Measurements from ENCODE around the gene FLNC.

Gene FLNC

GRCh38 chr7:128791121-128791971, 38.9 kb upstream of the FLNC start, which contains the start of gene CCDC136:
TSS of gene CCDC136 (plus strand) at chr7:128791968. CDS start at chr7:128792412, 444 bp downstream.
- Histone ChIP-seq H3K9ac (ENCODE audit: low read depth in 1 of 2, low read length in 2 of 2) (peak within 1 kb of the TSS; percentile 25 to 57), H3K27me3 (ENCODE audit: control insufficient read depth in 1 of 2, insufficient read depth in 2 of 2, low read length in 2 of 2) (peaks cover 0 to 5% of the 10 kb centered on the region in 2 donors), H3K36me3 (ENCODE audit: control insufficient read depth in 1 of 2, insufficient read depth in 2 of 2, low read length in 2 of 2) (no peaks in the 10 kb centered on the region), H3K4me1 (ENCODE audit: control insufficient read depth in 1 of 2, insufficient read depth in 2 of 2, low read length in 2 of 2) (peaks cover 7 to 10% of the 10 kb centered on the region in 2 donors), H3K4me3 (ENCODE audit: low read depth in 1 of 2, low read length in 2 of 2) (peak within 1 kb of the TSS; percentile 67 to 80), H3K27ac (ENCODE audit: low read depth, low read length) (no peak within 1 kb of the TSS), H3K9me3 (ENCODE audit: control insufficient read depth in 1 of 2, low read length in 2 of 2) (no peaks in the 10 kb centered on the region)

- H3K36me3 ChIP-seq (ENCODE audit: control insufficient read depth in 1 of 2, insufficient read depth in 2 of 2, low read length in 2 of 2): no peaks in the 10 kb centered on the region
- H3K27me3 ChIP-seq (ENCODE audit: control insufficient read depth in 1 of 2, insufficient read depth in 2 of 2, low read length in 2 of 2): peaks cover 0 to 5% of the 10 kb centered on the region in 2 donors
- H3K9ac ChIP-seq (ENCODE audit: low read depth in 1 of 2, low read length in 2 of 2): peak overlapping the region; percentile 25 to 38
- peak overlapping the region; percentile 67 to 80 for H3K4me3 ChIP-seq (ENCODE audit: low read depth in 1 of 2, low read length in 2 of 2)
- H3K27ac ChIP-seq (ENCODE audit: low read depth, low read length): no peak overlapping the region
- peaks cover 7 to 10% of the 10 kb centered on the region in 2 donors for H3K4me1 ChIP-seq (ENCODE audit: control insufficient read depth in 1 of 2, insufficient read depth in 2 of 2, low read length in 2 of 2)
- no peaks in the 10 kb centered on the region for H3K9me3 ChIP-seq (ENCODE audit: control insufficient read depth in 1 of 2, low read length in 2 of 2)
Measured at GRCh38 chr7:128791972-128792327, 38.3 kb upstream of the FLNC start.

- H3K9ac ChIP-seq (ENCODE audit: low read depth in 1 of 2, low read length in 2 of 2): no peak overlapping the region
- H3K4me3 ChIP-seq (ENCODE audit: low read depth in 1 of 2, low read length in 2 of 2): no peak overlapping the region
- H3K36me3 ChIP-seq (ENCODE audit: control insufficient read depth in 1 of 2, insufficient read depth in 2 of 2, low read length in 2 of 2): no peaks in the 10 kb centered on the region
- peaks cover 0 to 5% of the 10 kb centered on the region in 2 donors for H3K27me3 ChIP-seq (ENCODE audit: control insufficient read depth in 1 of 2, insufficient read depth in 2 of 2, low read length in 2 of 2)
- H3K27ac ChIP-seq (ENCODE audit: low read depth, low read length): no peak overlapping the region
- peaks cover 7 to 10% of the 10 kb centered on the region in 2 donors for H3K4me1 ChIP-seq (ENCODE audit: control insufficient read depth in 1 of 2, insufficient read depth in 2 of 2, low read length in 2 of 2)
- H3K9me3 ChIP-seq (ENCODE audit: control insufficient read depth in 1 of 2, low read length in 2 of 2): no peaks in the 10 kb centered on the region
Measured at GRCh38 chr7:128792471-128793180, 37.6 kb upstream of the FLNC start.

DNA sequence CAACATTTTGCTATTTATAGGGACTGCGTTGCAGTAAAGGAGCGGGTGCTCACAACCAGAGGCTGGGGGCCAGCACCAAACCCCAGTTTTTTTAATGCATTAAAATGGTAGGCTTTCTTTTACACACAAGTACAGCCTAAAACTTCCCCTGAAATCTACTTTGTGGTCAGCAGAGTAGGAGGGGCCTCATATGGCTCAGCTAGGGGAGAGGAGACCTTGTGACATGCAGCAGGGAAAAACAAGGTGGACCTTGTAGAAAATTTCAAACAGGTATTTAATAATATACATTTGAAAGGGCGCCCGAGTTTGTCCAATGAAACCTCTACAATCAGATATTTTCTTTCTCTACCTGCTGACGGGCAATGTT, 37.0 kb upstream of the FLNC start:
- Histone ChIP-seq H3K4me3 (ENCODE audit: low read depth in 1 of 2, low read length in 2 of 2) (no peak overlapping the region), H3K4me1 (ENCODE audit: control insufficient read depth in 1 of 2, insufficient read depth in 2 of 2, low read length in 2 of 2) (peaks cover 7 to 10% of the 10 kb centered on the region in 2 donors), H3K9ac (ENCODE audit: low read depth in 1 of 2, low read length in 2 of 2) (no peak overlapping the region), H3K36me3 (ENCODE audit: control insufficient read depth in 1 of 2, insufficient read depth in 2 of 2, low read length in 2 of 2) (no peaks in the 10 kb centered on the region), H3K27ac (ENCODE audit: low read depth, low read length) (no peak overlapping the region), H3K27me3 (ENCODE audit: control insufficient read depth in 1 of 2, insufficient read depth in 2 of 2, low read length in 2 of 2) (peaks cover 0 to 5% of the 10 kb centered on the region in 2 donors), H3K9me3 (ENCODE audit: control insufficient read depth in 1 of 2, low read length in 2 of 2) (no peaks in the 10 kb centered on the region)

DNA sequence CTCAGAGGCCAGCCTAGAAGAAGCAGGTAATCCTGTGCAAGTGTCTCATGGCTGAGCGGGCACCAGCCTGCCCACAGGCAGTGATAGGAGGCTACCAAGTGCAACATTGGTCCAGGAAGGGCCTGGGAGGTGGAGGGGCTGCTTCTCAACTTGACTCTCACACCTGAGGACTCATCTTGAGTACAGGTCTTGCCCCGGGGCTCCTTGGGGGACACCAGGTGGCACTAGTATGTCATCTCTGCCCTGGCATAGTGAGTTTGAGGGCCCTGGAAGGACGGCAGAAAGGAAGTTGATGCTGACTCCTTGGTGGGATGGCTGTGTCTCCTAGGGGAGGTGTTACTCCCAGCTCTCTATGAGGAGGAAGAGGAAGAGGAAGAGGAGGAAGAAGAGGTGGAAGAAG, 36.2 kb upstream of the FLNC start:
- no peaks in the 10 kb centered on the region for H3K36me3 ChIP-seq (ENCODE audit: control insufficient read depth in 1 of 2, insufficient read depth in 2 of 2, low read length in 2 of 2)
- H3K9ac ChIP-seq (ENCODE audit: low read depth in 1 of 2, low read length in 2 of 2): no peak overlapping the region
- H3K4me1 ChIP-seq (ENCODE audit: control insufficient read depth in 1 of 2, insufficient read depth in 2 of 2, low read length in 2 of 2): peaks cover 7 to 10% of the 10 kb centered on the region in 2 donors
- no peak overlapping the region for H3K4me3 ChIP-seq (ENCODE audit: low read depth in 1 of 2, low read length in 2 of 2)
- no peaks in the 10 kb centered on the region for H3K9me3 ChIP-seq (ENCODE audit: control insufficient read depth in 1 of 2, low read length in 2 of 2)
- no peak overlapping the region for H3K27ac ChIP-seq (ENCODE audit: low read depth, low read length)
- H3K27me3 ChIP-seq (ENCODE audit: control insufficient read depth in 1 of 2, insufficient read depth in 2 of 2, low read length in 2 of 2): peaks cover 0 to 5% of the 10 kb centered on the region in 2 donors

GRCh38 chr7:128794436-128794835, 35.8 kb upstream of the FLNC start:
- H3K36me3 ChIP-seq (ENCODE audit: control insufficient read depth in 1 of 2, insufficient read depth in 2 of 2, low read length in 2 of 2): no peaks in the 10 kb centered on the region
- H3K27me3 ChIP-seq (ENCODE audit: control insufficient read depth in 1 of 2, insufficient read depth in 2 of 2, low read length in 2 of 2): peaks cover 0 to 5% of the 10 kb centered on the region in 2 donors
- no peak overlapping the region for H3K4me3 ChIP-seq (ENCODE audit: low read depth in 1 of 2, low read length in 2 of 2)
- no peak overlapping the region for H3K27ac ChIP-seq (ENCODE audit: low read depth, low read length)
- H3K9me3 ChIP-seq (ENCODE audit: control insufficient read depth in 1 of 2, low read length in 2 of 2): no peaks in the 10 kb centered on the region
- H3K4me1 ChIP-seq (ENCODE audit: control insufficient read depth in 1 of 2, insufficient read depth in 2 of 2, low read length in 2 of 2): peaks cover 7 to 10% of the 10 kb centered on the region in 2 donors
- no peak overlapping the region for H3K9ac ChIP-seq (ENCODE audit: low read depth in 1 of 2, low read length in 2 of 2)

DNA sequence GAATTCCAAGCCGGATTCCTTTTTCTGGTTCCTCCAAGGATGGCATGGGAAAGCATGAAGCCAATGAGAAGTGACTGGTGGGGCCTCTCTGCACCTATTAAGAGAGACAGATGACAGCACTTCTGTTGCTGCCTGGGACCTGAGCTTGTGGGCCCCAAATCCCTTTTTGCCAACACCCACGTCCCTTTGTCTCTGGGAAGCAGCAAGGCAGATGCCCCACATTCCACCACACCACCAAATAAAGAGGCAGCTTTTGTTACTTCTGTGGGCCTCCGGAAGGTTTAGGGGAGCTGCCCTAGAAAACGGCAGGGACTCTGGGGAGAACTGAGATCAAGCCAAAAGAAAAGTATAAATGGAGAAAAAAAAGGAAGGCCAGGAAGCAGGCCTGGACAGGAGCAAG, 35.1 kb upstream of the FLNC start:
- peaks cover 7 to 10% of the 10 kb centered on the region in 2 donors for H3K4me1 ChIP-seq (ENCODE audit: control insufficient read depth in 1 of 2, insufficient read depth in 2 of 2, low read length in 2 of 2)
- no peak overlapping the region for H3K4me3 ChIP-seq (ENCODE audit: low read depth in 1 of 2, low read length in 2 of 2)
- H3K36me3 ChIP-seq (ENCODE audit: control insufficient read depth in 1 of 2, insufficient read depth in 2 of 2, low read length in 2 of 2): no peaks in the 10 kb centered on the region
- peaks cover 0 to 5% of the 10 kb centered on the region in 2 donors for H3K27me3 ChIP-seq (ENCODE audit: control insufficient read depth in 1 of 2, insufficient read depth in 2 of 2, low read length in 2 of 2)
- no peak overlapping the region for H3K27ac ChIP-seq (ENCODE audit: low read depth, low read length)
- H3K9me3 ChIP-seq (ENCODE audit: control insufficient read depth in 1 of 2, low read length in 2 of 2): no peaks in the 10 kb centered on the region
- H3K9ac ChIP-seq (ENCODE audit: low read depth in 1 of 2, low read length in 2 of 2): no peak overlapping the region

DNA sequence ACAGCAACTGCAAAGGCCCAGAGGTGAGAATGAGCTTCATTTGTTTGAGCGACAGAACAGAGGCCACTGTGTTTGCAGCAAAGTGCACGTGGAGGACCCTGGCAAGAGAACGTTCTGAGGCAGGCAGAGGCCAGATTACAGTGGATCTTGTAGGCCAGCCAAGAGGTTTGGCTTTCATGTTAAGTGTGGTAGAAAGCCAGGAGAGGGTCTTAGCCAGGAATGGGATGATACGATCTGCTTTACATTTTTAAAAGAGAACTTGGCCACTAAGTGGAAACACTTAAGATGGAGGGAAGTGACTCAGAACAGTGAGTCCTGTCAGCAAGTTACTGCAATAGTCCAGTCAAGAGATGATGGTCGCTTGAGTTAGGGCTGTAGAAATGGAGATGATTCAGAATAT, 33.9 kb upstream of the FLNC start:
- Histone ChIP-seq H3K27me3 (ENCODE audit: control insufficient read depth in 1 of 2, insufficient read depth in 2 of 2, low read length in 2 of 2) (peaks cover 0 to 5% of the 10 kb centered on the region in 2 donors), H3K9me3 (ENCODE audit: control insufficient read depth in 1 of 2, low read length in 2 of 2) (no peaks in the 10 kb centered on the region), H3K36me3 (ENCODE audit: control insufficient read depth in 1 of 2, insufficient read depth in 2 of 2, low read length in 2 of 2) (no peaks in the 10 kb centered on the region), H3K4me3 (ENCODE audit: low read depth in 1 of 2, low read length in 2 of 2) (no peak overlapping the region), H3K4me1 (ENCODE audit: control insufficient read depth in 1 of 2, insufficient read depth in 2 of 2, low read length in 2 of 2) (peaks cover 6 to 11% of the 10 kb centered on the region in 2 donors), H3K27ac (ENCODE audit: low read depth, low read length) (no peak overlapping the region), H3K9ac (ENCODE audit: low read depth in 1 of 2, low read length in 2 of 2) (no peak overlapping the region)

GRCh38 chr7:128799451-128799850, 30.8 kb upstream of the FLNC start:
- no peaks in the 10 kb centered on the region for H3K9me3 ChIP-seq (ENCODE audit: control insufficient read depth in 1 of 2, low read length in 2 of 2)
- H3K27me3 ChIP-seq (ENCODE audit: control insufficient read depth in 1 of 2, insufficient read depth in 2 of 2, low read length in 2 of 2): no peaks in the 10 kb centered on the region
- no peak overlapping the region for H3K4me3 ChIP-seq (ENCODE audit: low read depth in 1 of 2, low read length in 2 of 2)
- H3K9ac ChIP-seq (ENCODE audit: low read depth in 1 of 2, low read length in 2 of 2): no peak overlapping the region
- peaks cover 0 to 4% of the 10 kb centered on the region in 2 donors for H3K4me1 ChIP-seq (ENCODE audit: control insufficient read depth in 1 of 2, insufficient read depth in 2 of 2, low read length in 2 of 2)
- H3K27ac ChIP-seq (ENCODE audit: low read depth, low read length): no peak overlapping the region
- H3K36me3 ChIP-seq (ENCODE audit: control insufficient read depth in 1 of 2, insufficient read depth in 2 of 2, low read length in 2 of 2): no peaks in the 10 kb centered on the region

DNA sequence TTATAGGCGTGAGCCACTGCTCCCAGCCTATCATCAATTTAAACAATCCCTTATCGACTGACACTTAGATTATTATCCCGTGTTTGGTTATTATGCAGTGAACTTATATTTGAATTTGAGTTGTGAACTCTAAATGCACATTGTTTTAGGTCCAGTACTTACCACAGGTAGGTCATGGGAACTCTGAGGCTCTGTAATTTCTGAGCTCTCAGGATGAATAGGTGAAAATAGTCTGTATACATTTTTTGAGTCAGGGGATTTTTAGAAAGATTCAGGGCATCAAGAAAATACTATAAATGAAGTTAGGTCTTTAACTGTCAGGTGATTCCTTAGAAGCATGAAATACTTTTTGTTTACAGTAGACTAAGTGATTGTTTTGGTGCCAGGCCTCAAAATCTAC, 29.6 kb upstream of the FLNC start:
- no peaks in the 10 kb centered on the region for H3K36me3 ChIP-seq (ENCODE audit: control insufficient read depth in 1 of 2, insufficient read depth in 2 of 2, low read length in 2 of 2)
- no peak overlapping the region for H3K27ac ChIP-seq (ENCODE audit: low read depth, low read length)
- H3K9me3 ChIP-seq (ENCODE audit: control insufficient read depth in 1 of 2, low read length in 2 of 2): no peaks in the 10 kb centered on the region
- H3K4me1 ChIP-seq (ENCODE audit: control insufficient read depth in 1 of 2, insufficient read depth in 2 of 2, low read length in 2 of 2): peaks cover 0 to 4% of the 10 kb centered on the region in 2 donors
- no peak overlapping the region for H3K4me3 ChIP-seq (ENCODE audit: low read depth in 1 of 2, low read length in 2 of 2)
- H3K27me3 ChIP-seq (ENCODE audit: control insufficient read depth in 1 of 2, insufficient read depth in 2 of 2, low read length in 2 of 2): no peaks in the 10 kb centered on the region
- H3K9ac ChIP-seq (ENCODE audit: low read depth in 1 of 2, low read length in 2 of 2): no peak overlapping the region

Measured in duodenal mucosa (tissue), 2 donors.